ENCODE data around the gene MARCHF9. TPM values are rescaled to one million over a fixed set of nuclear protein-coding genes. Genes with fewer than 3 reads are reported as not detected.

Gene MARCHF9
- total RNA-seq, 4 donors from 2014 or later, result 10.6 to 16.6 (median 12.8) TPM

GRCh38 chr12:57715786-57716185, 39.1 kb upstream of the MARCHF9 start:
- 96% methylated on average over 12 of the region's 12 CpGs for WGBS, 2 donors
- TF ChIP-seq POLR2A (IDR thresholded peaks at IDR 0.05), result no peak
- no peak for TF ChIP-seq CTCF (IDR thresholded peaks at IDR 0.05)
- DNase-seq (ENCODE audit: low spot score in 2 of 2), result peak in 1 of 2 donors; percentile 64
- intact Hi-C loops (cut with DNase I; ENCODE audit: low total_unique reads), result no loop called here
- H3K4me3 ChIP-seq (ENCODE audit: low read depth, poor library complexity, severe bottlenecking), result no peak overlapping the region

DNA sequence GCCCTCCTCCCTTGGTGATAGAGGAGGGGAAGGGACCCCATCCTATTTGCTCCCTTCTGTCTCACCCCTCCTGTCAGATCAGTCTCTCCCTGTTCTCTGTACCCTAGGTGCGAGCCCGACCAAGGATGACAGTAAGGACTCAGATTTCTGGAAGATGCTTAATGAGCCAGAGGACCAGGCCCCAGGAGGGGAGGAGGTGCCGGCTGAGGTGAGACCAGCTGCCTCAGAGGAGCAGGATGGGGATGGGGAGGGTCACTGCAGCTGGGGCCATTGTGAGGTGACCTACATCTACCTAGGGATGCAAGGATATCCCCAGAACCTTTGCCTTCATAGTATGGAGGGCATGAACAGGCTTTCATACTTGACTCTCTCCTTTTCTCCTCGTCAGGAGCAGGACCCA, 38.6 kb upstream of the MARCHF9 start:
- no peak overlapping the region for H3K4me3 ChIP-seq (ENCODE audit: low read depth, poor library complexity, severe bottlenecking)
- no peak for TF ChIP-seq POLR2A (IDR thresholded peaks at IDR 0.05)
- no peak for TF ChIP-seq CTCF (IDR thresholded peaks at IDR 0.05)
- DNase-seq (ENCODE audit: low spot score in 2 of 2), result no peak
- WGBS, 2 donors, result 94 to 95% methylated on average over 4 of the region's 4 CpGs
- intact Hi-C loops (cut with DNase I; ENCODE audit: low total_unique reads), result no loop called here

- peak in 1 of 2 donors; percentile 37 for DNase-seq (ENCODE audit: low spot score in 2 of 2)
- intact Hi-C loops (cut with DNase I; ENCODE audit: low total_unique reads), result no loop called here
- H3K4me3 ChIP-seq (ENCODE audit: low read depth, poor library complexity, severe bottlenecking), result no peak overlapping the region
- 98 to 100% methylated on average over 5 of the region's 5 CpGs for WGBS, 2 donors
- TF ChIP-seq CTCF (IDR thresholded peaks at IDR 0.05) (no peak), POLR2A (IDR thresholded peaks at IDR 0.05) (no peak)
These were observed 37.8 kb upstream of the MARCHF9 start for GRCh38 chr12:57717131-57717530.

DNA sequence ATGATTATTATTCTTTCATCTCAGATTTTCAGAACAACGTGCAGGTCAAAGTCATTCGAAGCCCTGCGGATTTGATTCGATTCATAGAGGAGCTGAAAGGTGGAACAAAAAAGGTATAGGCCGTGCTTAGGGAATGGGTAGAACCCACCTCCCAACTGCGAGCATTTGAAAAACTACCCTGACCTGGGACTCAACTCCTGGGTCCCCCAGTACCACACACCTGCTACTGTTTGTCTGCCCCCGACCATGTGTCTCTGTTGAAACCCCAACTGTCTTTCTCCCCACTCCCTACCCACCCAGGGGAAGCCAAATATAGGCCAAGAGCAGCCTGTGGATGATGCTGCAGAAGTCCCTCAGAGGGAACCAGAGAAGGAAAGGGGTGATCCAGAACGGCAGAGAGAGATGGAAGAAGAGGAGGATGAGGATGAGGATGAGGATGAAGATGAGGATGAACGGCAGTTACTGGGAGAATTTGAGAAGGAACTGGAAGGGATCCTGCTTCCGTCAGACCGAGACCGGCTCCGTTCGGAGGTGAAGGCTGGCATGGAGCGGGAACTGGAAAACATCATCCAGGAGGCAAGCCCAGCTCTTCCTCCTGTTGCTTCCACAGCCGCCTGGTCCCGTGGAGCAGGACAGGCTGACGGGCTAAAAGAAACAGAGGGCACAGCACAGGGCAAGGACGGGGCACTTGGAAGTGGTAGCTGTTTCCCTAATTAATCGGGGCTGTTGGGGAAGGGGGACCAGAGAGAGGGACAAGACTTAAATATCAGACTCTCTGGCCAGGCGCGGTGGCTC, 36.9 kb upstream of the MARCHF9 start:
- 93 to 94% methylated on average over 22 of the region's 22 CpGs for WGBS, 2 donors
- intact Hi-C loops (cut with DNase I; ENCODE audit: low total_unique reads), result no loop called here
- no peak overlapping the region for H3K4me3 ChIP-seq (ENCODE audit: low read depth, poor library complexity, severe bottlenecking)
- no peak for DNase-seq (ENCODE audit: low spot score in 2 of 2)
- TF ChIP-seq POLR2A (IDR thresholded peaks at IDR 0.05) (no peak), CTCF (IDR thresholded peaks at IDR 0.05) (no peak)

GRCh38 chr12:57718641-57719528, 36.0 kb upstream of the MARCHF9 start:
- TF ChIP-seq POLR2A (IDR thresholded peaks at IDR 0.05) (no peak), CTCF (IDR thresholded peaks at IDR 0.05) (no peak)
- 96 to 97% methylated on average over 15 of the region's 15 CpGs for WGBS, 2 donors
- H3K4me3 ChIP-seq (ENCODE audit: low read depth, poor library complexity, severe bottlenecking), result no peak overlapping the region
- intact Hi-C loops (cut with DNase I; ENCODE audit: low total_unique reads), result no loop called here
- DNase-seq (ENCODE audit: low spot score in 2 of 2), result peak in 1 of 2 donors; percentile 48

Data from lower leg skin (tissue), 4 donors.